Measurements from ENCODE around the gene SLC35E2B.
"Not testable (repeated sequence)": the region's sequence is repeated elsewhere in the genome, so short reads cannot be mapped to it uniquely, and the experiment has no call there.

SLC35E2B gene

GRCh38 chr1:1703796-1704195 is 11.2 kb upstream of the SLC35E2B start:
- DNase-seq (ENCODE audit: low spot score), result no peak

GRCh38 chr1:1702506-1702905 is 9.9 kb upstream of the SLC35E2B start:
- not testable (repeated sequence) for DNase-seq (ENCODE audit: low spot score)

DNA sequence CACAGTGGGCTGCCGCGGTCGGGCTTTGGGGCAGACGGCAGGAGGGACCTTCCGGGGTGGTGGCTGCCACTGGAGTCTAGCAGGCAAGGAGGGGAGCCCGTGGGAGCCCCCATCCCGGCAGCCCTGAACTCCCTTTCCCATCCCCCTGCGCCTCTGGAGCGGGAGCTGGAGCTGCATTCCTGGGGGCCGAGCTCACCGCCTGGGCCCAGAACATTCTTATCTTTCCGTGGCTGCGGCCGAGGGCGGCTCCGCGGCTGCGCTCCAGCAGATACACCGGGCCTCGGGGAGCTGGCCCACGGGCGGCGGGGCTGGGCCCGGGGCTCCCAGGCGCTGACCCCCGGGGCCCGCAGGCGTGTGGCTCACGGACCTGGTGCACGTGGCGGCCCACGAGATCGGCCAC is 8.0 kb upstream of the SLC35E2B start:
- not testable (repeated sequence) for DNase-seq (ENCODE audit: low spot score)

GRCh38 chr1:1700067-1700466 is 7.5 kb upstream of the SLC35E2B start:
- not testable (repeated sequence) for DNase-seq (ENCODE audit: low spot score)

- DNase-seq (ENCODE audit: low spot score), result not testable (repeated sequence)
Measured at GRCh38 chr1:1699061-1699460, 6.5 kb upstream of the SLC35E2B start.

DNA sequence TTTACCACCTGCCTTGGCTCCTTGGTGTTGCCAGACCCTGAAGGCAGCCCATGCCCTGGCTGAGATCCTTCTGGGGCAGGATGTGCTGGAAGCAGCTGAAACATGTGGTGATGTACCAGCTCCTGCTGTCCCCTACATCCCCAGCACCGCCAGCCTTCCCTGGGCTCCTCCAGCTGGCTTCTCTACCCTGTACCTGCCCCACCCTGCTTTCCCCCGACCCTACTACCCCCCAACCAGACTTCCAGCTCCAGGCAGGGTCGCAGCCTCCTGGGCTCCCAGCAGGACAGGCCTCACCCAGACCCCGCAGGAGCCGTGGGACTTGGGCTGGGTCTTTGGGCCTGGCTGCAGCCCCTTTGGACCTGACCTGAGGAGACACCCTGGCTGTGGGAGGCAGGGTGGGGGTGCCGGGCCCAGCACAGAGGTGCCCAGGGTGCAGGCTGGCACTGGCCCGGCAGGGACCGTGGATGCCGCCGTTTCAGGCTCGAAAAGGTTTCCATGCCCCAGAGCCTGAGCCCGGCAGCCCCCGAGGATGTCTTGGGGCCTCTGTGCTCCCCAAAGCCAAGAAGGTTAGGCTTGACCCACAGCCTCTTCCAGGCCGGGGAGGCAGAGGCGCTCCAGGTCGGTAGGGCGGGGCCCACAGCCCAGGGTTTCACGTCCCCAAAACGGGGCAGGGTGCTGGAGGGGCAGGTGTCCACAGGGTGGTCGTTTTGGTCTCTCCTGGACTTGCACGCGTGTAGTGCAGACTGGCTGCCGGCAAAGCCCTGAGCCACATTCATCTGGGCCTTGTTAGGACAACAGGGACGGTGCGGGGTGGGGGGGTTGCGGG is 5.0 kb upstream of the SLC35E2B start:
- DNase-seq (ENCODE audit: low spot score), result not testable (repeated sequence)

DNA sequence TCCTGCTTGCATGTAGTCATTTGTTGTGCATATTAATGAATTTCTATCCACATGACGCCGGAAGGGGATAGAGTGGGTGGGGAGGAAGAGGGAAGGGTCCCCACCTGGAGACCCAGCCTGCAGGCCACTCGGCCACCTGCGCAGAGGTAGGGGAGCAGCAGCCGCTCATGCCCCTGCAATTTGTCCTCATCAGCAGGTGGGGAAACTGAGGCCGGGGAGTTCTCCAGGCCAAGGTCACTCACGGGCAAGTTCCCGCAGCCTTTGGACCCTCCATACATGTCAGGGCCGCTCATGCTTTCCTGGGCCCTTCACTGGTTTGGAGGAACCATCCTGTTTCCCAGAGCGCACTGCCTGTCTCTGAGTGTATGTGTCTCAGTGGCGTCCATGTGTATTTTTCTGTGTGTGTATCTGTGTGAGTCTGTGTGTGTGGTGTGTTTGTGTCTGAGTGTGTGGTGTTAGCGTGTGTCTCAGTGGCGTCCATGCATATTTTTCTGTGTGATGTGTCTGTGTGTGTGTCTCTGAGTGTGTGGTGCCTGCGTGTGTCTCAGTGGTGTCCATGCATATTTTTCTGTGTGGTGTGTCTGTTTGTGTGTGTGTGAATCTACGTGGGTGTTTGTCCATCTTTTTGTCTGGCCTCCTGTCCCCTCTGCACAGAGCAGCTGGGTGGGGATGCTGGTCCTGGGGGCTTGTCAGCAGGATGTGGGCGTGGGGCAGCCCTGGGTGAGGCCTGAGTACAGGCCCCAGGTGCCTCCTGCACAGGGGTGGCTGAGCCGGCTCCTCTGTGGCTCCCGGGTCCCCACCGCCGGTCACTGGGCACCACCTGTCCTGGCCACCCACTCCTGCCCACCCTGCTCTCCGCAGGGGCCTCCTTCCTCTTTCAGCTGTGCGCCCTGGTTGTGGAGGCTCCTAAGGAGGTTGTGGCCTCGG is 4.1 kb upstream of the SLC35E2B start:
- DNase-seq (ENCODE audit: low spot score), result not testable (repeated sequence)

DNA sequence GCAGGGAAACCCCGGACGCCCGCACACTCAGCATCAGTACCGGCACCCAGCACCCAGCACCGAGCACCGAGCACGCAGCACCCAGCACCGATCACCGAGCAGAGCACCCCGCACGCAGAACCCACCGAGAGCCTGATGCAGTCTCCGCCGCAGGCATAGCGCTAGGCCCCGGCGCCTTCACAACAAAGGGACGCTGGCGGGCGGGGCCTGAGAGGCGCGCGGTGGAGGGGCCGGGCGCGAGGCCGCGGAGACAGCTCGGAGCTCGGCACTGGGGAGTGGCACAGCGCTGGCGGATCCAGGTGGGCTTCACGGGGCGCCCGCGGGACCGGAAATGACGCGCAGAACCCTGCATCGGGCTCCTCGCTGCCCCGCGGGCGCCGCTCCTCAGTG is 276 bp downstream of the SLC35E2B start:
- DNase-seq (ENCODE audit: low spot score), result peak; percentile 71

DNA sequence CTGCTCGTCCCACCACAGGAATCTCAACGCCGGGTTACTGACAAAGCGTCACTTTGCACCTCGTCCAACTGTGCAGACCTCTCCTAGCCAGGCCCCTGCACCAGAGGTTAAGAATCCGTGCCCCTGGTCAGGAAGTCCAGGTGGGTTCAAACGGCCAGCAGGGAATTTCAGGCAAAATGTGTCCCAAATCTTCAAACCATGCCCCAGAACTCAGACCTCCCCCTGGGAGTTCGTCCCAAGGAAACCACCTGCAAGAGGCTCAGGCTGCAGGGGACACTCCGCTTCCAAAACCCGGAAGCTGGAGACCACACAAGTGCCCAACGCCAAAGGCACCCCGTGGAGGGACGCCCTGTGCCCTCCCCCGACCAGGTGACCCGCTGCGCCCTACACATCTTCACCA is 1.2 kb downstream of the SLC35E2B start:
- DNase-seq (ENCODE audit: low spot score), result not testable (repeated sequence)

DNA sequence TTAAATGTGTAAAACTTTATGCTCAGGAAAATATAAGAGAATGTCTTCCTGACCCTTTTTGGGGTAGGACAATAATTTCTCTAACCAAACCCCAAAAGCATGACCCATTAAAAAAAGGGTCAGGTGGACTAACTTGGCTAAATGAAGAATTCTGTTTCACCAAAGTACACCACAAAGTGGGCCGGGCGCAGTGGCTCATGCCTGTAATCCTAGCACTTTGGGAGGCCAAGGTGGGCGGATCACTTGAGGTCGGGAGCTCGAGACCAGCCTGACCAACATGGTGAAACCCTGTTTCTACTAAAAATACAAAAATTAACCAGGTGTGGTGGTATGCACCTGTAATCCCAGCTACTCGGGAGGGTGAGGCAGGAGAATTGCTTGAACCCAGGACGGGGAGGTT is 3.1 kb downstream of the SLC35E2B start:
- DNase-seq (ENCODE audit: low spot score), result not testable (repeated sequence)

- no peak for DNase-seq (ENCODE audit: low spot score)
Measured at GRCh38 chr1:1687846-1688245, 4.7 kb downstream of the SLC35E2B start.

- no peak for DNase-seq (ENCODE audit: low spot score)
Measured at GRCh38 chr1:1684031-1684681, 8.4 kb downstream of the SLC35E2B start.

DNA sequence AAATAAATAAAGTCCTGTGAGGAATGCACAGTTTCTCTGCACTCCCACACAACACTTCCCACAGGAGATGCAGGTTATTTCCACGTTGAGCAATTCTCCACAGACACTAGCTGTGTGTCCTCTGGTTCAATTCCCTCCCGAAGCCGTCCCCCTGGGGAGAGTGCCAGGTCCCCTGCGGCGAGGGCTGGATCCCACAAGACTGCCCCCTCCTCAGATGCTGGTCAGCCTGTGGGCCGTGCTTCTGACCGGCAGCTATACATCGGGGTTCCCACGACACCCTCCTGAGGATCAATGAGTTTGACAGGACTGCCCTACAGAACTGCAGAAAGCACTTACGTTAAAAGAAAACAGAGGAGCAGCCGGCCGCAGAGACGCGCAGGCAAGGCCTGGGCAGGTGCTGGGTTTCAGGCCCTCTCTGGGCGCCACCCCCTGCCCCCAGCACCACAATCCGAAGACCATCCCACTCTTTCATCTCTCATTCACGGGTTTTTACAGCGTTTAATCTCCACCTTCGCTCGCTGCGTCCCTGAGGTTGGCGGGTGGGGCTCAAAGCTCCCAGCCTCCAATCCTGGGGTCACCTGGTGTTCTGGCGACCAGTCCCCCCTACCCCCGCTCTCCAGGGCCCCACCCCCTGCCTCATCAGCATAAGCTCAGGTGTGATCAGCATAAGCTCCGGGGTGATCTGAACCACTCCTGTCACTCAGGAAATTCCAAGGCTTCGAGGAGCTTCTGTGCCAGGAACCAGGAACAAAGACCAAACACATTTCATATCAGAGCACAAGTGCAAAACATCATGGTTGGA is 9.3 kb downstream of the SLC35E2B start:
- no peak for DNase-seq (ENCODE audit: low spot score)

GRCh38 chr1:1680912-1681273 is 11.7 kb downstream of the SLC35E2B start:
- DNase-seq (ENCODE audit: low spot score), result no peak

DNA sequence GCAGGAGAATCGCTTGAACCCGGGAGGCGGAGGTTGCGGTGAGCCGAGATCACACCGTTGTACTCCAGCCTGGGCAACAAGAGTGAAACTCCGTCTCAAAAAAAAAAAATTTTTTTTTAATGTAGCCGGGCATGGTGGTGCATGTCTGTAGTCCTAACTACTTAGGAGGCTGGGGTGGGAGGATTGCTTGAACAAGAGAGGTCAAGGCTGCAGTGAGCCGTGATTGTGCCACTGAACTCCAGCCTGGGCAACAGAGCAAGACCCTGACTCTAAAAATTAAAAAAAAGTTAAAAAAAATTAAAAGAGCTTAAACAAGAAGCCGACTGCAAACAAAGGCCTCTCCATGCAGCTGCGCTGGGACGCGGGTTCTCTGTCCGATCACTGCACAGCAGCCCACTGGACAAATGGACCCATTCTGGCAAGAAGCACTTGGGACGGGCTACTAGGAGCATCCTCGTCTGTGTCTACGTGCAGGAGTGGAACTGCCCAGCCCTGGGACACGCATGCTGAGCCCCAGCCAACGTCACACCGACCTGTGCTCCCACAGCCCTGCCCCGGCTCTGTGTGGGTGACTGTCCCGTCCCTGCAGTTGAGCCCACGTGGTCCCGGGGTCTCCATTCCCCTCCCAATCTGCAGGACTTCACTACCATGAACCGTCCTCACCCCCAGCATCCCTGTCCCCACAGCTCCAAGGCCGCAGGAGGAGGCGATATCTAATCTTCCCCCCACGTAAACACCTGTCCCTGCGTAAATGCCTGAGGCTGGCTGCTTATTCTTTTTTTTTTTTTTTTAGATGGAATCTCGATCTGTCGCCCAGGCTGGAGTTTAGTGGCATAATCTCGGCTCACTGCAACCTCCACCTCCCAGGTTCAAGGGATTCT is 12.3 kb downstream of the SLC35E2B start:
- DNase-seq (ENCODE audit: low spot score), result no peak

- DNase-seq (ENCODE audit: low spot score), result no peak
Measured at GRCh38 chr1:1678581-1679380, 13.8 kb downstream of the SLC35E2B start.

- no peak for DNase-seq (ENCODE audit: low spot score)
Measured at GRCh38 chr1:1677718-1678580, 14.6 kb downstream of the SLC35E2B start.

DNA sequence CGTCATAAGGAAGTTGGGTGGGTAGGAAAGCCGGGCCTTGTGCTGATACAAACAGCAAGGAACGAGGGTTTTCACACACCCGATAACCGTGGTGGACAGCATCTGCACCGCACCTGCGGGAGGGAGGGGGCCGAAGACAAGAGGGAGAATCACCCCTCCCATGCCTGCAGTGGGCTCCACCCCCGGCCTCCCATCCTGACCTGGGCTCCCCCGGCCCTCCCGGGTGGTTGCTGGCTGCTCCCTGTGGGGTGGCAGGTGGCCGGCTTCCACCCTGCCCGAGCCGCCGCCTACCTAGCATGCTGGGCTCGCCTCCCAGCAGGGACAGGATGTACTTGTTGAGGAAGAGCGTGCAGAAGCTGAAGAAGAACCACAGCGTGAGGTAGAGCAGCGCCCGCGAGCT is 16.5 kb downstream of the SLC35E2B start:
- not testable (repeated sequence) for DNase-seq (ENCODE audit: low spot score)

DNA sequence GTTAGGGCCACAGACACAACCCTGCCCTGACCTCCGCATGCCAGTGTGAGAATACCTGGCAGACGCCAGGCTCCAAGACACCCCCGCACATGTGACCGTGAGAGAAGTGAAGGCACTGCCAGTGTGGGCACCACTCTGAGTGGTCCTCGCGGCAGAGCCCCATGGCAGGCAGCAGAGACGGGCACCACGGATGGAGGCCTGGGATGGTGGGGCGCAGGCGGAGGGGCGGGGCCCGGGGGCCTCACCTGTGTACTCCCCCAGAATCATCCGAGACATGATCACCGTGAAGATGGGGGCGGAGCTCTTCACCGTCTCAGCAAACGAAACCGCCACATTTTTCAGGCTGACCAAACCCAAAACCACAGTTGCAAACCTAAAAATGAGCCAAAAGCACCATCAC is 17.4 kb downstream of the SLC35E2B start:
- not testable (repeated sequence) for DNase-seq (ENCODE audit: low spot score)

Measured in ecto neural progenitor cell (in vitro differentiated cells).